ENCODE data around the gene FAM83G.

The FAM83G gene

GRCh38 chr17:18991531-18992315 is 12.8 kb downstream of the FAM83G start:
- DNase-seq (ENCODE audit: low read depth, low spot score), result no peak

GRCh38 chr17:18990331-18990730 is 14.2 kb downstream of the FAM83G start:
- DNase-seq (ENCODE audit: low read depth, low spot score), result no peak

GRCh38 chr17:18988546-18989173 is 15.9 kb downstream of the FAM83G start:
- no peak for DNase-seq (ENCODE audit: low read depth, low spot score)

GRCh38 chr17:18987862-18988545 is 16.6 kb downstream of the FAM83G start:
- no peak for DNase-seq (ENCODE audit: low read depth, low spot score)

- DNase-seq (ENCODE audit: low read depth, low spot score), result no peak
These were observed 17.3 kb downstream of the FAM83G start for GRCh38 chr17:18987230-18987610.

GRCh38 chr17:18986541-18987229 is 17.9 kb downstream of the FAM83G start:
- no peak for DNase-seq (ENCODE audit: low read depth, low spot score)

- DNase-seq (ENCODE audit: low read depth, low spot score), result no peak
These were observed 19.1 kb downstream of the FAM83G start for GRCh38 chr17:18985475-18985874.

GRCh38 chr17:18984273-18985114 is 20.1 kb downstream of the FAM83G start:
- no peak for DNase-seq (ENCODE audit: low read depth, low spot score)

- DNase-seq (ENCODE audit: low read depth, low spot score), result no peak
These were observed 22.7 kb downstream of the FAM83G start for GRCh38 chr17:18981642-18982424.

- DNase-seq (ENCODE audit: low read depth, low spot score), result no peak
These were observed 23.3 kb downstream of the FAM83G start for GRCh38 chr17:18981335-18981641.

GRCh38 chr17:18980682-18981334 is 23.8 kb downstream of the FAM83G start:
- no peak for DNase-seq (ENCODE audit: low read depth, low spot score)

- DNase-seq (ENCODE audit: low read depth, low spot score), result no peak
These were observed 25.9 kb downstream of the FAM83G start for GRCh38 chr17:18978655-18979054.

GRCh38 chr17:18978050-18978449 is 26.5 kb downstream of the FAM83G start:
- DNase-seq (ENCODE audit: low read depth, low spot score), result no peak

GRCh38 chr17:18977646-18978045 is 26.9 kb downstream of the FAM83G start:
- no peak for DNase-seq (ENCODE audit: low read depth, low spot score)

GRCh38 chr17:18977021-18977420 is 27.5 kb downstream of the FAM83G start:
- no peak for DNase-seq (ENCODE audit: low read depth, low spot score)

- no peak for DNase-seq (ENCODE audit: low read depth, low spot score)
These were observed 28.4 kb downstream of the FAM83G start for GRCh38 chr17:18976201-18976600.

- DNase-seq (ENCODE audit: low read depth, low spot score), result no peak
These were observed 29.0 kb downstream of the FAM83G start for GRCh38 chr17:18975597-18975996.

GRCh38 chr17:18974407-18975149 is 30.0 kb downstream of the FAM83G start:
- no peak for DNase-seq (ENCODE audit: low read depth, low spot score)

GRCh38 chr17:18971801-18972200 is 32.8 kb downstream of the FAM83G start:
- no peak for DNase-seq (ENCODE audit: low read depth, low spot score)

Measured in activated naive CD8-positive, alpha-beta T cell treated with anti-CD3 and anti-CD28 coated beads, Interleukin-2, amount 50 U/mL, for 16 hours (primary cell).